Activated CD4-positive, alpha-beta T cell treated with anti-CD3 and anti-CD28 coated beads for 36 hours (primary cell): Measurements from ENCODE around the gene NEMP2. TPM values are rescaled to one million over a fixed set of nuclear protein-coding genes. Genes with fewer than 3 reads are reported as not detected.

Experiments used
- ATAC-seq: fragments of 200-7000 bp; cut with Tn5 transposase; one replicate; pipeline ENCODE4 v1.10.0; 2021; ENCODE audit warnings: mild to moderate bottlenecking, moderate library complexity
- CTCF ChIA-PET: fragments of 350-600 bp; sonication (Branson Sonifier 250); formaldehyde crosslinking; loops from one replicate; lab custom pipeline; 2021; ENCODE audit warnings: antibody characterized with exemption; lab: Charles Lee
- POLR2A ChIA-PET: fragments of 350-600 bp; sonication (Branson Sonifier 250); formaldehyde crosslinking; loops from one replicate; lab custom pipeline; 2021; ENCODE audit warnings: antibody characterized with exemption, inconsistent platforms; lab: Charles Lee
- DNase-seq: peaks from one replicate; pipeline ENCODE4 v3.0.0-alpha.2; 2020
- H3K27ac Mint-ChIP-seq: one replicate; pipeline ENCODE4 v1.8.0; 2021; ENCODE audit warnings: mixed read lengths
- H3K27me3 Mint-ChIP-seq: one replicate; pipeline ENCODE4 v1.8.0; 2021; ENCODE audit warnings: mixed read lengths
- H3K36me3 Mint-ChIP-seq: one replicate; pipeline ENCODE4 v1.8.0; 2021; ENCODE audit warnings: low read depth, mixed read lengths
- H3K4me1 Mint-ChIP-seq: one replicate; pipeline ENCODE4 v1.8.0; 2021; ENCODE audit warnings: mixed read lengths
- H3K4me3 Mint-ChIP-seq: one replicate; pipeline ENCODE4 v1.8.0; 2021; ENCODE audit warnings: mild to moderate bottlenecking, moderate library complexity, mixed read lengths
- H3K9me3 Mint-ChIP-seq: one replicate; pipeline ENCODE4 v1.8.0; 2021; ENCODE audit warnings: low read depth, mixed read lengths
- intact Hi-C, 2 experiments: fragments of 100-400 bp; cut with DNase I in 1 of 2; cut with micrococcal nuclease in 1 of 2; formaldehyde crosslinking; loops; one replicate each; pipeline versions ENCODE4 v1.14.2 to v1.15.1; 2022 to 2024; cut with DNase I, micrococcal nuclease
- total RNA-seq, 2 experiments: library from RNA; stranded (reverse); gene quantifications; one replicate each; pipeline ENCODE4 v1.2.3, GENCODE V29; 2021

Gene NEMP2
- total RNA-seq, 2 experiments from 2014 or later: 24.6 to 25.1 TPM

DNA sequence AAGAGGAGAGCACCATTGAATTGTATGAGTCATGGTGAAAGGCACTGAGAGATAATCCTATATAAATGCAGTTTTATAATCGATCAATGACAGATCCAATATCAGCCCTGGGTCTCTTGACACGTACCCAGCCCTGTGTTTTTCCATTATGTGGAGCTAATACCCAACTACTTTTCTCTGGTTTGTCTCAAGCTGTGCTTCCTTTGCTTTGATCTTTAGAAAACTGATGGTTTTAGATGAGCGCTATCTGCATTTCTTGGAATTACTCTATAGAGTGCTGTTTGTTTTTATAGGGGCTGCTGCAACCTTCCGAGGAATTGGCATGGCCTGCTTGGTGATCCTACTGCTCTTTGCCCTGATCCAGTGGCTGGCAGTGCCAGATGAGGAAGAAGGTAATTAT lies 45.0 kb downstream of the NEMP2 start:
- Mint-ChIP-seq H3K36me3 (peaks cover 69% of the 10 kb centered on the region), H3K4me1 (peaks cover 24% of the 10 kb centered on the region), H3K27me3 (no peaks in the 10 kb centered on the region), H3K9me3 (peaks cover 15% of the 10 kb centered on the region), H3K27ac (no peak overlapping the region), H3K4me3 (no peak overlapping the region)
- no peak for DNase-seq
- ATAC-seq: peak; percentile 9
- intact Hi-C loops: no loop called here
- ChIA-PET POLR2A (no interaction called here), CTCF (no interaction called here)

DNA sequence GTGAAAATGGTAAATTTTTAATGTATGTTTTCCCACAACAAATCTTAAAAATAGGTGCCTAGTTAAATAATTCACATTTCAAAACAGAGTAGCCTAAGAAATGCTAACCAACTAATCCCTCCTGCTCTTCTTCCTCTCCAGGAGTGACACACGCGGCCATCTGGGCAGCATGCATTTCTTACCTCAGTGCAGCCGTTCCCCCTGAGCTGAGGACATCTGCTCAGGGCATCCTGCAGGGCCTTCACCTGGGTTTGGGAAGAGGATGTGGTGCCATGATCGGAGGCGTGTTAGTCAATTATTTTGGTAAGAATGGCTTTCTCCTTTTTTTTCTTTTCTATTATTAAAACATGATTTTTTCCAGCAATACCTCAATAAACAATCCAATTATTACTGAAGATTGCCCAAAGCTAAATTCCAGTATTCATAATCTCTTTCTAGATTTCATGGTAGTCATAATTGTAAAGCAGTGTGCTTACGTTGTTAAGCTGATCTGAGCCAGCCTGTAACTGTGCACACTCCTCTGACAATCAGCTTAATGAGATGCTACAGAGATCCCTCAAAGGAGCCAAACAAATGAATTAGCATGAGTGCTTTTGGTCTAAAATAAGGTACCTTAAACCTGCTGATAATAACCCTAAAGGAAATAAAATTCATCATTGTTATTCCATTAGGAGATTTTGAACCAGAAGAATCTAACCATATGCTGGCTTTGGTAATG lies 45.8 kb downstream of the NEMP2 start:
- Mint-ChIP-seq H3K9me3 (peaks cover 14% of the 10 kb centered on the region), H3K4me1 (peaks cover 21% of the 10 kb centered on the region), H3K27me3 (no peaks in the 10 kb centered on the region), H3K4me3 (no peak overlapping the region), H3K36me3 (peaks cover 66% of the 10 kb centered on the region), H3K27ac (no peak overlapping the region)
- POLR2A ChIA-PET: no interaction called here
- no peak for ATAC-seq
- no peak for DNase-seq
- intact Hi-C loops: no loop called here
- CTCF ChIA-PET: no interaction called here

DNA sequence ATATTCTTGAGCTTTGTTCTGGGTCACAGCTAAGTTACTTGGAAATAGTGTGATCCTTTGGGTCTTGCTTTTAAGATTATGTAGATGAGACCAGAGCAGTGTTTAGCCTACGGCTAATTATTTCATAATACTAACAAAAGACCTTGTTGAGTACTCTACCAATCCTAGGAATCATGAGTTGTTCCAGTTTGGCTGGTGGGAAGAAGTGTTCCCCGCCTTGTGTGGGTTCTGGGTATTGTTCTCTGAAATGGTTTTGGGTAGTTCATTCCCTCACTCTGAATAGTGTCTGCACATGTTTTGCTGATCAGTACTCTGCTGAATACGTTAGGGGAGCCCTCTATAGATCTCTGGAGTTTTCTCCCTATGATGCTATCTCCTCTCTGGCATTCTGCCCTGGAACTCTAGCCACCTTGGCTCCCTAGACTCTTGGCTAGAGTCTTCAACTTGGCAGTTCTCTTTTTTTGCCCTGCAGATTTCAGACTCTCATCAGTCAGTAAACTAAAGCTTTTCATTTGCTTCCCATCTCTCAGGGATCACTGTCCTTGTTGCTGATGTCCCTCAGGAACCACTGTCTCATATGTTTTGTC lies 48.4 kb downstream of the NEMP2 start:
- CTCF ChIA-PET: no interaction called here
- H3K36me3 Mint-ChIP-seq: peaks cover 47% of the 10 kb centered on the region
- H3K4me3 Mint-ChIP-seq: no peak overlapping the region
- no peak for DNase-seq
- ATAC-seq: no peak
- POLR2A ChIA-PET: no interaction called here
- no peaks in the 10 kb centered on the region for H3K27me3 Mint-ChIP-seq
- H3K27ac Mint-ChIP-seq: no peak overlapping the region
- intact Hi-C loops: no loop called here
- no peaks in the 10 kb centered on the region for H3K9me3 Mint-ChIP-seq
- H3K4me1 Mint-ChIP-seq: peaks cover 12% of the 10 kb centered on the region

DNA sequence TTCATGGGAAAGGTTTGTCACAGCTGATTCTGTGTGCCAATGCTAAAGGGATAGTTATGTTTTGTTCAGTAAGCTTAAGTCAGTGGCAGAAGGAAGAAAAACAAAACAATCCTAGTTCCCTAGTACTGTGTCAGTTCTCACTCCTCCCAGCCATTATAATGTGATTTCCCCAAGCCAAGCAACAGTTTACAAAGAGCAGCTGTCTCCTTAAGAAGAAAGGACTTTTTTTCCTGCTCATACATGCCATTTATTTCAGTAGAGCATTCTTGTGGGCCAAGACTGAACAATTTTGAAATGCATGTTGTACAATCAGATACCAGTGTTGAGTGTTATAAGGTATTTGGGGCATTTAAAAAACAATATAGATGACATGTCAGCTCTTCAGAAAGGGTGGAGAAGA lies 52.1 kb downstream of the NEMP2 start:
- POLR2A ChIA-PET: no interaction called here
- no peaks in the 10 kb centered on the region for H3K9me3 Mint-ChIP-seq

DNA sequence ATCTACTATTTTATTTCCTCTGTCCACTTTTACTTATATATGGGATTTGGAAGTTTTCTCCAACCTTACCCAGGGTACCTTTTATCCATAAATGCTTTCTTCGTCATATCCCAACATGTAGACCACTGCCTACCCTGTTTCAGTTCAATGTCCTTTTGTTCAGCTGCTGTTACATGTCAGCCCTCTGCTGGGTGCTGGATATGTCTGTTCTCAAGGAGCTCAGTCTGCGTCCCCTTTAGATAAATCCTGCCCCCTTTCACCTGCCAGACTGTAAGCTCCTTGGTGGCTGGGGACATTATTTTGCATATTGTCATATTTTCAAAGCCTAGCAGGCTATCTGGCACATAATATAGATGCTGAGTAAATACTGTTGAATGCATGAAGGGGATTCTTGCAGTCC lies 53.2 kb downstream of the NEMP2 start:
- H3K36me3 Mint-ChIP-seq: peaks cover 14% of the 10 kb centered on the region
- H3K4me3 Mint-ChIP-seq: no peak overlapping the region
- no peak for DNase-seq
- POLR2A ChIA-PET: interaction anchor here (0.7 kb wide), 1 partner anchor 165 kb away, joined by 5 read pairs; no protein-coding TSS in a partner anchor
- intact Hi-C loops: loop anchor here in 1 of 2 experiments (5.0 kb wide), 1 partner anchor 39 kb away; no protein-coding TSS in a partner anchor
- no peak overlapping the region for H3K27ac Mint-ChIP-seq
- no peaks in the 10 kb centered on the region for H3K9me3 Mint-ChIP-seq
- CTCF ChIA-PET: interaction anchor here (0.6 to 2.1 kb wide), 4 partner anchors 10 to 347 kb away, joined by 3 to 9 read pairs (median 3); no protein-coding TSS in a partner anchor
- peaks cover 8% of the 10 kb centered on the region for H3K4me1 Mint-ChIP-seq
- ATAC-seq: no peak
- no peaks in the 10 kb centered on the region for H3K27me3 Mint-ChIP-seq

More for the DNA sequence above, 52.1 kb downstream of the NEMP2 start:
- ATAC-seq (no peak), DNase-seq (no peak)
- Mint-ChIP-seq H3K4me1 (peaks cover 8% of the 10 kb centered on the region), H3K4me3 (no peak overlapping the region), H3K27me3 (no peaks in the 10 kb centered on the region), H3K27ac (no peak overlapping the region), H3K36me3 (peaks cover 18% of the 10 kb centered on the region)
- intact Hi-C loops: loop anchor here in 1 of 2 experiments (5.0 kb wide), 1 partner anchor 40 kb away; no protein-coding TSS in a partner anchor
- CTCF ChIA-PET: no interaction called here

DNA sequence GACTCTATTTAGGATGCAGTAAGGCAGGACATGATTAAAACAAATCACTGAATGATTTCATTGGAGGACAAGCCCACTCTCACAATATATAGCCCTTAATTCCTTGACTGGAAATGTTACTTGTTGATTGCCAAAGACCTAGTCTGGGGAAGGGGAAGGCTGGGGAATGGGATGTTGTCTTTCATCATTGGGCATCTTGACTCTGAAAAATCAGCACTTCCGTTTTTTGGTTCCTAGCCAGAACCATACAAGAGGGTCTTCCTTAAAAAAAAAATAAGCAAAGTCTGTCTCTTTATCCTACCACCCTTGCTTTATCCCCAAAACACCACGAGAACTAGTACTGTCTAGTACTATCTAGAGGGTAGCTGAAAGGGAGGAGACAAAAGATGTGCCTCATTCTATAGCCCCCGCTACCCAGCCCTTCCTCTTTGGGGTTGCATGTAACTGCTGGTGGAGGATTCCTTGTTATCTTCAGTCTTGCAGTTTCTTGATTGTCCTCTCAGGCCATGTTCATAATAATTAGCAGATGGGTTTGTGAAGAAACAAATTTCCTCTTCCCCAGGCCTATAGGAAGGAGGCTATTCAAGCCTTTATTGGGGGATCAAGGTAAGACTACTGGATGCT lies 55.8 kb downstream of the NEMP2 start:
- ATAC-seq (no peak), DNase-seq (no peak)
- POLR2A ChIA-PET: no interaction called here
- Mint-ChIP-seq H3K9me3 (no peaks in the 10 kb centered on the region), H3K27ac (no peak overlapping the region), H3K4me1 (peaks cover 5% of the 10 kb centered on the region), H3K36me3 (peaks cover 7% of the 10 kb centered on the region), H3K4me3 (no peak overlapping the region), H3K27me3 (no peaks in the 10 kb centered on the region)
- intact Hi-C loops: no loop called here
- CTCF ChIA-PET: interaction anchor here (1.2 kb wide), 1 partner anchor 54 kb away, joined by 3 read pairs; no protein-coding TSS in a partner anchor

DNA sequence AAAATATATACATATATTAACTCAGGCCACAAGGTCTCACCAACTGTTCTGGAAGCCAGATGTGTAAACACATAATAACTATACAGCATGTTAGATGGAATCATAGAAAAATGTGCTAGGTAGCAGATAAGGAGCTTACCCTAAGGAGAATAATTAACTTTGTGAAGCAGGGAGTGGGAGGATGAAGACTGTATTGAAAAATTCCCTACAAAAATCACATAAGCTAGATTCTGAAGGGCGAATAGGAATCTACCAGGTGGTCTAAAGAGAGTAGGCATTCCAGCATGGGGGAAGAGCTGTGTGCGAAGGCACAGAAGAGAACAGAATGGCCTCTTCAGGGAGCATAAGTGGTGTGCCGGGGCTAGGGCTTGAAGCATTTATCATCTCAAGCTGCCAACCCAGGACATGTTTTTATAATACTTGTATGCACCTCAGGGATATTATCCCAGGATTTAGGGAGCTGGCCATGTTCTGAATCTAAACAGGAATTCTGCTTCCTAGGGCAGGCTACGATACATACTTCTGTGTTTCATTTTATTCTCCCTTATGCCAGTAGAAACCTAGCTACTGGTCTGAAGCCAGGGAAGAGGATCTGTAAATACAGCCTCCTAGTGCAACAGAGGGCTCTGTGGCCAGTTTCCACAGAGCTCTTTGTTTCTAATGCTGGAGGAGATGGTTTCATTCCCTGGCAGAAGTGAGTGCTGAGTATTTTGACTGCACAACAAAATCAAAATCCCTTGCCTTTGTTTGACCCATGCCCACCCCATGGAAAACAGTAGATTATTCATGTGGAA lies 56.7 kb downstream of the NEMP2 start:
- Mint-ChIP-seq H3K4me3 (no peak overlapping the region), H3K27me3 (no peaks in the 10 kb centered on the region), H3K4me1 (peaks cover 5% of the 10 kb centered on the region), H3K9me3 (no peaks in the 10 kb centered on the region), H3K36me3 (peaks cover 9% of the 10 kb centered on the region), H3K27ac (no peak overlapping the region)
- intact Hi-C loops: no loop called here
- POLR2A ChIA-PET: interaction anchor here (0.6 kb wide), 1 partner anchor 698 kb away, joined by 3 read pairs; no protein-coding TSS in a partner anchor
- ATAC-seq (no peak), DNase-seq (no peak)
- CTCF ChIA-PET: interaction anchor here (0.6 to 1.2 kb wide), 2 partner anchors 55 to 121 kb away, joined by 3 read pairs; no protein-coding TSS in a partner anchor

DNA sequence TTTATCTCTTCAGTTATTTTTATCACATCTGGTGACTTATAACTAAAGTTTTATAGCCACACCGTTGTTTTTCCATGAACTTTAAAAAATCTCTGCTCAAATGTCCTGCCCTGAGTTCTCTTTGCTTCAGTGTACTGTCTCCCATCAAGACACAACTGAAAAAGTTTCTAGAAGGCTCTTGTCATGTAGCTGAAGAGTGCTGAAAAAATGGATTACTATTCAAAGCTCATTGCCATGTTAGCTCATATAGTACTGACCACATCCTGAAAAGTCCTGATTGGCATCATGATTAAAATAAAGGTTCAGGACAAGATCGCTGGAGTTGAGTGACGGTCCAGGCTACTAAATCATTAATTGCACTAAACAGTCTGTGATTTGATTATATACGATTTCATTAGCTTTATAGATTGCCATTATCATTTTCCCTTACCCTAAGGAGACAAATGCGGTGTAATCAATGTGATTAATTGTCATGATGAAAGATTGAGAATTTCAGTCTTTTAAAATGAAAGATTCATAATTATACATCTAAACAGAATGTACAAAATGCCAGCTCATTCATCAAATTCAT lies 64.2 kb downstream of the NEMP2 start:
- no peaks in the 10 kb centered on the region for H3K9me3 Mint-ChIP-seq
- DNase-seq (no peak), ATAC-seq (no peak)
- H3K4me1 Mint-ChIP-seq: peaks cover 38% of the 10 kb centered on the region
- intact Hi-C loops: no loop called here
- H3K36me3 Mint-ChIP-seq: peaks cover 46% of the 10 kb centered on the region
- no peak overlapping the region for H3K27ac Mint-ChIP-seq
- CTCF ChIA-PET: interaction anchor here (0.5 to 1.6 kb wide), 5 partner anchors 9 to 785 kb away, joined by 3 to 7 read pairs (median 3); no protein-coding TSS in a partner anchor
- no peaks in the 10 kb centered on the region for H3K27me3 Mint-ChIP-seq
- POLR2A ChIA-PET: no interaction called here
- no peak overlapping the region for H3K4me3 Mint-ChIP-seq

DNA sequence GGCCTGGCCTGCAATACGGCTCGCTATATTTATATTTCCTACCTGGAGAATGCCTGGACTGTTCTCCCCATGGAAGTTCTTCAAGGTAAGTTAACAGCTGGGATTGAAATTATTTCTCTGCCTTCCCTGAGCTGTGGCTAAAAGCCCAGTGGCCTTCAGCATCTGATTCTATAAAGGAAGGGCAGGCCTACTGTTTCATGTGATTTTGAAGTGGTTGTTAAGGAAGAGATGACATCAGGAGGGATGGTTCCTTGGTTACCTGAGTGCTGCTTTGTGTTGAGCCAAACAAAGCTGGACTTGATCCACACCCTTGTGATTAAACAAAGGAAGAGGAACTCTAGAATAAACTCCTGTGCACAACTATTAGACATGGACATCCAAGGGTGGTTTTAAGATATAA lies 64.8 kb downstream of the NEMP2 start:
- Mint-ChIP-seq H3K4me3 (no peak overlapping the region), H3K9me3 (no peaks in the 10 kb centered on the region), H3K36me3 (peaks cover 46% of the 10 kb centered on the region), H3K27ac (no peak overlapping the region), H3K27me3 (no peaks in the 10 kb centered on the region), H3K4me1 (peaks cover 43% of the 10 kb centered on the region)
- intact Hi-C loops: no loop called here
- no peak for ATAC-seq
- CTCF ChIA-PET: interaction anchor here (0.5 to 1.6 kb wide), 5 partner anchors 10 to 785 kb away, joined by 3 to 7 read pairs (median 3); no protein-coding TSS in a partner anchor
- POLR2A ChIA-PET: no interaction called here
- no peak for DNase-seq

DNA sequence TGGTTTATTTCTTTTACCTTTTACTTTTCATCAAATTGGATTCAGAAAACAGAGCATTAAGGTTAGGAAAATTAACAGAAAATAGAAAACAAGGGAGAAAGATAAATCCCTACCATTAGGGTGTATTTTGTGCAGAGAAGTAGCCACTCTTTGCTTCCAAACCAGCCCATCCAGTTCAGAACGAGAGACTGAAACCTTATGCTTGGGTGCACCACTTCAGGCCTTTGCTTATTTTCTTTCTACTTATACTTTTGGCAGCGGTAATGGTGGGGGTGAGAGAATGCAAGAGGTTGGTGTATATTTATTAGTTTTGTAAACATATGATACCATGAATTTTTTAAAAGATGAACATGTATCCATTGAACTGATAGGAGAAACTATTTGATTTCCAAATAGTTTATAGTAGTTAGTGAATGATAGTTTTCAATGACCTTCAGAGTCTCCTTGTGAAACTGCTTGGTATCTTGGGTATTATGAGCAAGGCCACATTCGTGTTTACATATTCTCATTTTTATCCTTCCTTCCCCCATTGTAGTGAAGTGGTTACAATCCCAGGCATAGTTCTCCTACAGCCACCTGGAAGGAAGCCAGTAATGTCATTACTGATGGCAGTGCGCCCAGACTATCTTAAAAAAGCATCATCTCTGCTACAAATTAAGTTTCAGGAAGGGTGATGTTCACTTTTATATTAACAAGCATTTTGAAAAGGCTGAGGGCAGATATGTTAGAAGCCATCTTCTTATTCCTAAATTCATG lies 65.5 kb downstream of the NEMP2 start:
- POLR2A ChIA-PET: no interaction called here
- ATAC-seq (no peak), DNase-seq (no peak)
- no peaks in the 10 kb centered on the region for H3K27me3 Mint-ChIP-seq
- CTCF ChIA-PET: interaction anchor here (1.2 kb wide), 1 partner anchor 32 kb away, joined by 4 read pairs; no protein-coding TSS in a partner anchor
- H3K9me3 Mint-ChIP-seq: no peaks in the 10 kb centered on the region
- H3K4me1 Mint-ChIP-seq: peaks cover 51% of the 10 kb centered on the region
- no peak overlapping the region for H3K27ac Mint-ChIP-seq
- H3K4me3 Mint-ChIP-seq: no peak overlapping the region
- H3K36me3 Mint-ChIP-seq: peaks cover 46% of the 10 kb centered on the region
- intact Hi-C loops: no loop called here
